Globus pallidus (tissue), 1 donor: ENCODE results near the gene NUFIP1.
"Not testable (repeated sequence)": the region's sequence is repeated elsewhere in the genome, so short reads cannot be mapped to it uniquely, and the experiment has no call there.

Source experiments
- DNase-seq: peaks from one replicate; pipeline ENCODE4 v3.0.0-alpha.2; 2015; ENCODE audit warnings: low spot score

Gene NUFIP1

GRCh38 chr13:44919104-44919804, 70.0 kb downstream of the NUFIP1 start:
- no peak for DNase-seq

GRCh38 chr13:44918326-44919103, 70.8 kb downstream of the NUFIP1 start:
- peak; percentile 84 for DNase-seq

GRCh38 chr13:44917589-44918325, 71.5 kb downstream of the NUFIP1 start:
- DNase-seq, result peak; percentile 96

- DNase-seq, result no peak
These were observed 76.8 kb downstream of the NUFIP1 start for GRCh38 chr13:44912278-44913016.

GRCh38 chr13:44908712-44909111, 80.6 kb downstream of the NUFIP1 start:
- DNase-seq, result no peak

- DNase-seq, result no peak
These were observed 81.0 kb downstream of the NUFIP1 start for GRCh38 chr13:44908266-44908665.

GRCh38 chr13:44906713-44907112, 82.6 kb downstream of the NUFIP1 start:
- DNase-seq, result peak; percentile 78

- no peak for DNase-seq
These were observed 83.0 kb downstream of the NUFIP1 start for GRCh38 chr13:44906230-44906629.

GRCh38 chr13:44905556-44905955, 83.7 kb downstream of the NUFIP1 start:
- DNase-seq, result no peak

- DNase-seq, result peak; percentile 58
These were observed 84.3 kb downstream of the NUFIP1 start for GRCh38 chr13:44904967-44905366.

GRCh38 chr13:44903574-44903985, 85.7 kb downstream of the NUFIP1 start:
- DNase-seq, result peak; percentile 67

- DNase-seq, result no peak
These were observed 86.5 kb downstream of the NUFIP1 start for GRCh38 chr13:44902738-44903137.

GRCh38 chr13:44899967-44900366, 89.3 kb downstream of the NUFIP1 start:
- DNase-seq, result no peak

GRCh38 chr13:44898308-44898707, 91.0 kb downstream of the NUFIP1 start:
- not testable (repeated sequence) for DNase-seq

GRCh38 chr13:44895953-44896335, 93.3 kb downstream of the NUFIP1 start:
- DNase-seq, result no peak

- no peak for DNase-seq
These were observed 93.9 kb downstream of the NUFIP1 start for GRCh38 chr13:44895264-44895952.

GRCh38 chr13:44894001-44894770, 95.1 kb downstream of the NUFIP1 start:
- DNase-seq, result no peak
